AG09319 (cell line): ENCODE measurements around the gene GPR39.

ENCODE experiments used
- DNase-seq: peaks from one replicate; pipeline ENCODE4 v3.0.0-alpha.2; 2010; ENCODE audit warnings: low read depth; ENCODE audit errors: extremely low read depth
- TF ChIP-seq, protein P1 (sequence below): IDR thresholded peaks from 2 replicates; pipeline ENCODE4 v1.5.1; 2011; ENCODE audit warnings: low read depth, mild to moderate bottlenecking, inconsistent platforms, low read length, moderate library complexity

Gene GPR39

DNA sequence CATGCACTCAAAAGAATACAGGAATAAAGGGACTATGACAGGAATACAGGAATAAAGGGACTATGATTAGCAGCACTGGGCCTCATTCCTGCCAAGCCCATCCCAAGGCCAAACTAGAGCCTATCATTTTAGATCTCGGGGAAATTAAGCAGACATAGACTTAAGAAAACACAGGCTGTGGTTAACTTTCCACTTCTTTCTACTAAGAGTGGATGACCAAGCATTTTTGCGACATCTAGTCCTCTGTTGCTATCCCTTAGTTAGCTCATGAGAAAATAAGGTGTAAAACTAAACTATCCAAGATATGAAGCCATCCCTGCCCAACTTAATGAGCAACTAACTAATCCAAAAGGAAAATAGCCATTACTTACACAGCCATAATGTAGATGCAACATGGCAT, 247.5 kb downstream of the GPR39 start:
- DNase-seq = no peak
- TF ChIP-seq, protein P1, sequence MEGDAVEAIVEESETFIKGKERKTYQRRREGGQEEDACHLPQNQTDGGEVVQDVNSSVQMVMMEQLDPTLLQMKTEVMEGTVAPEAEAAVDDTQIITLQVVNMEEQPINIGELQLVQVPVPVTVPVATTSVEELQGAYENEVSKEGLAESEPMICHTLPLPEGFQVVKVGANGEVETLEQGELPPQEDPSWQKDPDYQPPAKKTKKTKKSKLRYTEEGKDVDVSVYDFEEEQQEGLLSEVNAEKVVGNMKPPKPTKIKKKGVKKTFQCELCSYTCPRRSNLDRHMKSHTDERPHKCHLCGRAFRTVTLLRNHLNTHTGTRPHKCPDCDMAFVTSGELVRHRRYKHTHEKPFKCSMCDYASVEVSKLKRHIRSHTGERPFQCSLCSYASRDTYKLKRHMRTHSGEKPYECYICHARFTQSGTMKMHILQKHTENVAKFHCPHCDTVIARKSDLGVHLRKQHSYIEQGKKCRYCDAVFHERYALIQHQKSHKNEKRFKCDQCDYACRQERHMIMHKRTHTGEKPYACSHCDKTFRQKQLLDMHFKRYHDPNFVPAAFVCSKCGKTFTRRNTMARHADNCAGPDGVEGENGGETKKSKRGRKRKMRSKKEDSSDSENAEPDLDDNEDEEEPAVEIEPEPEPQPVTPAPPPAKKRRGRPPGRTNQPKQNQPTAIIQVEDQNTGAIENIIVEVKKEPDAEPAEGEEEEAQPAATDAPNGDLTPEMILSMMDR = no peak

DNA sequence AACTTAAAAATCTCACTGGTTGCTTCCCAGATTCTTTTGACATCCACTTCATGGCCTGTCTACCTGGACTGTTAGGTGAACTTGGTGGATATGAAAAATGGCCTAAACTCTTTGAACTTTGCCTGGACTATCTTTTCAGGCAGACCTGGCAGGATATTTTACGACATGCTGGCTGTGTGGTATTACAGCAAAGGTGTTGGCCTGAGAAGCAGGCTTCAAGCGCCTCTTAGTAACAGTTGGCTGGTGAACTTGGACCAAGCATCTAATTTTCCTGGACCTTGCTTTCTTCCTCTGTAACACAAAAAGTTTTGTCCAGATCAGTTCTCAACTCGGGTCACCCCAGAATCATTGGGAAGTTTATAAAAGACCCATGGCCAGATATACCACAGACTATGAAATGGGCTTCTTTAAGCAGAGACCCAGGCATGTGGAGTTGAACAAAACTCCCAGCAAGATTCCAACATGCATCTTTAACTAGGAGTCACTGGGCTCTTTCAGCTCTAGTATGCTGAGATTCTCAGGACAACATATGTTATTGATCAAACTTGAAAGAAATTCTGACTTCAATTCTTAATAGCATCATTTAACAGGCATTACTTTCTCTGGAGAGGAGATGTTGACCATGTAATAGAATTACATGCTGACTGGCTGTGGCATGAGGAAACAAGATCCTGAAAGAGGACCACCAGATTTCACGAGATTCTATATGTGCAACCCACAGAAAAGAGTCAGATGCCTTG, 249.0 kb downstream of the GPR39 start:
- no peak for DNase-seq
- TF ChIP-seq, protein P1 = no peak

DNA sequence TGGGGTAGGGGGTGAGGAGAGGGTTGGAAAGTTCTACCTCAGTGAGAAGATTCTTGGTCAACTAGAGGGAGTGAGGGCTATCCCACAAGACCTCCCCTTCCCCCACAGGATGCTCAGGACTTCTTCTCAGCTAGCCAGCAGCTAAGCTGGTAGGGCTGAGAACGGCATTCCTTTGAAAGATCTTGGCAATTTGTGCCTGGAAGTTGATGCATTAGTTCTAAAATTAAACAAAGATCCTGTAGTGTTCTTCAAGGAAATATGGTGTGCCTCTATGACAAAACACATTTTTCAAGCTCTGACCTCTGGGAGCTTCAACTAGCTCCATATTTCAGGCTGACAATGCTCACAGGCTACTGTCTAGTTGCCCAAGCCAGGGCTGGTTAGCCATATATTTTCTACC, 251.1 kb downstream of the GPR39 start:
- DNase-seq = no peak
- TF ChIP-seq, protein P1 = no peak

DNA sequence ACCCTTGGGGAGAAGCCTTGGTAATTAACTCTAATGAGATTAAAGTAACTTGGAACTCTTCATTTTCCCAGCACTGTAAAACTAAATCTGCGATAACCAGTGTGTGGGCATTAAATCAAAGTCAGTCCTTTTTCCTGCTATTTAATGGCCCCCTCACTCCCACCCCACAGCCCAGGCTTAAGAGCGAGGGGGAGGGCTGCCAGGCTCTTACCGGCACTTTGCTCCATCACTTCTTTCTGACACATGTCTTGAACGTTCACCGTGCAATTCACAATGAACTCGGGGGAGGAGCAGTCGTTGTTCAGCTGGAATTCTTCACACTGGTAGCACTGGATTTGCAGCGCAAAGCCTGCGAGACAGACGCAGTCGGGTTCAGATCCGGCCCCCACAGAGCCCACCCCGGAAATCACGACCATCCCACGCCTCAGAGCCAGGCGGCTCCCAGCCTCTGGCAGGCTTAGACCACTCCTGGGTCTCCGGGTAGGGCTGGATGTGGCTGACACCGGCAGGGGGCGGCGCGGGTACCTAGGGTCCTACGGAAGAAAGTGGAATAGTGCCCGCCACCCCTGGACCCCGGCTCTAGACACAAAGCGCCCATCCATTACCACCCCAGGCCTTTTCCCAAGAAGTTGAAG, 251.7 kb downstream of the GPR39 start:
- no peak for DNase-seq
- TF ChIP-seq, protein P1 = no peak

DNA sequence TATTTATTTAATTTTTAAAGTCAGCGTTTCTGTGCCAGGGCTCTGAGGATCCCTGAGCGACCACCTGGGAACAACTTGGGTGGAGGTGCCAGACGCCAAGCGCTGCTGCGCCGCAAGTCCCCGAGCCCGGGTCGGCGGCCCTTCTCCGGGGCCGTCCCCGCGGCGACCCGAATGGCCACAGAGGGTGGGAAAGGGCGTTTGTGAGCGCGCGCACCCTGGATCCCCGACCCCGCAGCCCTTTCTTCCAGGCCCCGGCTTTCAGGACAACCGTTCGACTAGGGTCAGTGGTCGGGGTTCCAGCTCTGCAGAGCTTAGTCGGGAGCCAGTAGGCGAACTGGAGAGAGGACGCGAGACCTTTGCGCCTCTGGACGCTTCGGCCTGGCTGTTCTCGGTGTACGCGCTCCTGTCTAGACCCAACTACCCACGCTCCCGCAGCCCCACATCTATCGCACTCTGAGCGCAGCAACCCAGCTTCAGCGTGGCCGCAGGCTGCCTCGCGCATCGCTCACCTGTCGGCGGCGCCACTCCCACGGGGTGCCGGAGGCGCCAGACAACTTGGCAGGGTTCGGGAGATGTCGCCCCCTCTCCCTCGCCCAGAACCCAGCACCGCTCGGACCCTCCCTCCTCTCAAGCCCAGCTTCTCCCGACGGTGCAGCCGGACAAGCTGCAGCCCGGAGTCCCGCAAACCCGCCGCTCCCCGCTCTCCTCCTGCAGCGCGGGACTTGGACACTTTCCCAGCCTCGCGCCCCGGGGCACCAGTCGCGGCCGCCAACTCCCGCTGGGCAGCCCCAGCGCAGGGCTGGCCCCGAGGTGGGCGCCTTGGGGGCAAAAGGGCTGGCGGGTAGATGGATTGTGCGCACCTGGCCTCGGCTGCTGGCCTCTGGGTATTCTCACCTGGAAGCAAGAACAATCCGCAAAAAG, 252.6 kb downstream of the GPR39 start:
- no peak for DNase-seq
- TF ChIP-seq, protein P1 = no peak; the same call in 1 of the 2 replicates

DNA sequence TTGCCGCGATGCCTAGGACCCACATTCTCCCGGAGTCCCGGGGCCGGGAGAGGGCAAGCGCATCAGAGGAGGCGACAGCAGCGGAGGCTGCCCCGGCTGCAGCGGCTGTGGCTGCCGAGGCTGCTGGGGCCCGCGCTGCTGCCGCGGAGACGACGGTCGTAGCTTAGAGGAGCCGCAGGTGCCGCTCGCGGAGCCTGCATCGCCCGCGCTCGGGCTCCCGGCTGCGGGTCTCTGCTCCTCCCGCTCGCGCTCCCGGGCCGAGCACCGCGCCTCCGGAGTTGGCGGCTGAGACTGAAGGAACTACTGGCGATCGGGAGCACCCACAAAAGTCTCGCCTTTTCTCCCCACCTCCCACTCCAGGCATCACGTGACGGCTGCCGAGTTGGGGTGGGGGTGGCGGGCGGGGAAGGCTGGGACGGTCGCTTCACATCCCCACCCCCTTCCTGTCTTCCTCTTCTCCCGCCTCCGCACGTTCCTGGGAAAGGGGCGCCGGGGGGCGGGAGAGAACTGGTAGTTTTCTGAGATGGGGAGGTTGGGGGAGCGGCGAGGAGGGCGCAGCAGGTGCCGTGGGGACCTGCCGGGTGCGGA, 253.4 kb downstream of the GPR39 start, which contains the start of gene LYPD1:
TSS of gene LYPD1 (minus strand) at position 298 of the 588 bp plus-strand sequence. CDS start at position 25, 273 bp downstream.
- DNase-seq = no peak

More for the DNA sequence above, 253.4 kb downstream of the GPR39 start, which contains the start of gene LYPD1:
- TF ChIP-seq, protein P1 = no peak
